Glutamatergic neuron (in vitro differentiated cells): ENCODE measurements around the gene ELAPOR2. TPM values are rescaled to one million over a fixed set of nuclear protein-coding genes. Genes with fewer than 3 reads are reported as not detected.

Source experiments
- DNase-seq: peaks from one replicate; pipeline ENCODE4 v3.0.0; 2022
- H3K27ac Mint-ChIP-seq: one replicate; pipeline ENCODE4 v1.8.0; 2020; ENCODE audit warnings: mild to moderate bottlenecking, mixed read lengths, inconsistent platforms; ENCODE audit not compliant: unreplicated experiment
- H3K27me3 Mint-ChIP-seq: one replicate; pipeline ENCODE4 v1.8.0; 2020; ENCODE audit warnings: mild to moderate bottlenecking, moderate library complexity, mixed read lengths, inconsistent platforms; ENCODE audit not compliant: unreplicated experiment
- H3K36me3 Mint-ChIP-seq: one replicate; pipeline ENCODE4 v1.8.0; 2020; ENCODE audit warnings: mild to moderate bottlenecking, mixed read lengths, inconsistent platforms; ENCODE audit not compliant: unreplicated experiment
- H3K4me1 Mint-ChIP-seq: one replicate; pipeline ENCODE4 v1.8.0; 2020; ENCODE audit warnings: mild to moderate bottlenecking, low read depth, mixed read lengths, inconsistent platforms; ENCODE audit not compliant: unreplicated experiment
- H3K4me3 Mint-ChIP-seq: one replicate; pipeline ENCODE4 v1.8.0; 2020; ENCODE audit warnings: mild to moderate bottlenecking, mixed read lengths, inconsistent platforms; ENCODE audit not compliant: unreplicated experiment
- H3K9me3 Mint-ChIP-seq: one replicate; pipeline ENCODE4 v1.8.0; 2020; ENCODE audit warnings: mild to moderate bottlenecking, moderate library complexity, mixed read lengths, inconsistent platforms; ENCODE audit not compliant: unreplicated experiment
- total RNA-seq: library from RNA; stranded (reverse); fragmentation: NEBNext Ultra II Directional; extraction: Animal tissue kit (Norgen Biotek cat#: 25700); gene quantifications from one replicate; pipeline ENCODE4 v1.2.1, GENCODE V29; 2021; ENCODE audit not compliant: unreplicated experiment
- TF ChIP-seq, protein P1 (sequence below): fragments of 200-600 bp; sonication (generic); IDR thresholded peaks from one replicate; pipeline ENCODE4 v1.5.0; 2021; ENCODE audit not compliant: partially characterized antibody, unreplicated experiment

The ELAPOR2 gene
- total RNA-seq, 1 donor from 2014 or later, result 122 TPM

DNA sequence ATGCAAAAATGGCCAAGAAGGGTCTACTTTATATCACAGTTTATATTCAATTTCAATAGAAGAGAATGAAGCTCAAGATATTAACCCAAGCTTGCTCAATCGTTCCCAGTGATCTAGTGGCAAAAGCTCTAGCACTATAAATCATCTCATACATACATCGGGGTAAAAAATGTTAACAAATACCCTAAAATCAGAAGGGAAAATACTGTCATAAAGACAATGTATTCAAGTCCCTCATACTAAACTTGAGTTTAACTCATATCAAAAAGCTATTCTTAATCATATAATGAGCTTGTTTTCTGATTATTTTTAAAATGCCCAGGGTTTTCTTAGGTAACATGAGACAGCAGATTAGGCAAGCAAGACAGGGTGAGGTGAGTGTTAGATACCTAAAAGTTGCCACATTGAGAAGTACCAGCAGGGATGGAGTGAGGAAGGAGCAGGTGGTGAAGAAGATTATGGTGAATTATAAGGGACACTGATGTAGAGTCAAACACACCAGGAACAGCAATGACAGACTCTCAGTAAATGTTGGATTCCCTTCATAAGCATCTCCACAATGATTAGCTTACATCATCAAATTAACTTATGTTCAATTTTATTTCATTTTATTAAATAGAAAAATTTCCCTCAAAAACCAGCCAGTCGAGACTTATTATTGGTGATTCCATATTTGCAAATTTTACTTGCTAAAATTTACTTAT is 46.2 kb downstream of the ELAPOR2 start:
- DNase-seq, result no peak
- H3K4me3 Mint-ChIP-seq, result no peak overlapping the region
- H3K4me1 Mint-ChIP-seq, result peaks cover 12% of the 10 kb centered on the region
- H3K27ac Mint-ChIP-seq, result no peak overlapping the region
- no peaks in the 10 kb centered on the region for H3K36me3 Mint-ChIP-seq
- no peaks in the 10 kb centered on the region for H3K9me3 Mint-ChIP-seq
- H3K27me3 Mint-ChIP-seq, result no peaks in the 10 kb centered on the region
- TF ChIP-seq, protein P1, sequence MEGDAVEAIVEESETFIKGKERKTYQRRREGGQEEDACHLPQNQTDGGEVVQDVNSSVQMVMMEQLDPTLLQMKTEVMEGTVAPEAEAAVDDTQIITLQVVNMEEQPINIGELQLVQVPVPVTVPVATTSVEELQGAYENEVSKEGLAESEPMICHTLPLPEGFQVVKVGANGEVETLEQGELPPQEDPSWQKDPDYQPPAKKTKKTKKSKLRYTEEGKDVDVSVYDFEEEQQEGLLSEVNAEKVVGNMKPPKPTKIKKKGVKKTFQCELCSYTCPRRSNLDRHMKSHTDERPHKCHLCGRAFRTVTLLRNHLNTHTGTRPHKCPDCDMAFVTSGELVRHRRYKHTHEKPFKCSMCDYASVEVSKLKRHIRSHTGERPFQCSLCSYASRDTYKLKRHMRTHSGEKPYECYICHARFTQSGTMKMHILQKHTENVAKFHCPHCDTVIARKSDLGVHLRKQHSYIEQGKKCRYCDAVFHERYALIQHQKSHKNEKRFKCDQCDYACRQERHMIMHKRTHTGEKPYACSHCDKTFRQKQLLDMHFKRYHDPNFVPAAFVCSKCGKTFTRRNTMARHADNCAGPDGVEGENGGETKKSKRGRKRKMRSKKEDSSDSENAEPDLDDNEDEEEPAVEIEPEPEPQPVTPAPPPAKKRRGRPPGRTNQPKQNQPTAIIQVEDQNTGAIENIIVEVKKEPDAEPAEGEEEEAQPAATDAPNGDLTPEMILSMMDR, result no peak

Other genes with a start within 250 kb of the ELAPOR2 start
- gene DMTF1, start 92.8 kb upstream of the ELAPOR2 start, total RNA-seq, result 168 TPM
- 4.3 TPM for gene TMEM243, start 160.1 kb upstream of the ELAPOR2 start, total RNA-seq